SK-N-SH (cell line): ENCODE results near the gene CYB561. TPM values are rescaled to one million over a fixed set of nuclear protein-coding genes. Genes with fewer than 3 reads are reported as not detected.

Source experiments
- CTCF ChIA-PET: fragments of 300-600, 350-600 bp; formaldehyde crosslinking; extraction: SDS; loops from one replicate; lab custom pipeline; 2021; lab: Yijun Ruan, JAX
- POLR2A ChIA-PET: fragments of 350-600 bp; sonication (Branson Sonifier 250); formaldehyde crosslinking; extraction: SDS; loops from one replicate; lab custom pipeline; 2020; ENCODE audit warnings: antibody characterized with exemption, inconsistent platforms; lab: Yijun Ruan, JAX
- DNase-seq: peaks from one replicate; pipeline ENCODE4 v3.0.0; 2012
- H2AFZ ChIP-seq: fragments of 200-600 bp; sonication (generic); 2 replicates; pipeline ENCODE4 v1.8.1; 2016; ENCODE audit warnings: antibody characterized with exemption, mild to moderate bottlenecking, low read depth
- H3F3A ChIP-seq: fragments of 200-600 bp; sonication (generic); replicated peaks from 2 replicates; pipeline ENCODE3; 2016; ENCODE audit warnings: antibody characterized with exemption, mild to moderate bottlenecking; ENCODE audit not compliant: insufficient read depth
- H3K27ac ChIP-seq, 2 experiments: fragments of 200-500 bp in 1 of 2; fragments of 200-600 bp in 1 of 2; sonication (Bioruptor generic) in 1 of 2; sonication (generic), shearing (Covaris generic) in 1 of 2; 2 replicates each; pipeline versions ENCODE4 v1.5.1 to v1.6.1; 2014 to 2016; ENCODE audit warnings: low read depth in 2 of 2, inconsistent platforms in 1 of 2, low read length in 1 of 2, mild to moderate bottlenecking in 1 of 2, mixed read lengths in 1 of 2
- H3K27me3 ChIP-seq: fragments of 200-600 bp; sonication (generic), shearing (Covaris generic); 2 replicates; pipeline ENCODE4 v1.6.1; 2016; ENCODE audit warnings: mixed run types; ENCODE audit not compliant: insufficient read depth
- H3K36me3 ChIP-seq, 2 experiments: fragments of 200-500 bp in 1 of 2; fragments of 200-600 bp in 1 of 2; sonication (Bioruptor generic) in 1 of 2; sonication (generic) in 1 of 2; replicated peaks in 1 of 2; 2 replicates each; pipeline versions ENCODE3 to v1.5.1; 2014 to 2016; ENCODE audit warnings: low read length in 1 of 2, mild to moderate bottlenecking in 1 of 2; ENCODE audit not compliant: insufficient read depth in 2 of 2, control insufficient read depth in 1 of 2
- H3K4me1 ChIP-seq, 2 experiments: fragments of 200-500 bp in 1 of 2; fragments of 200-600 bp in 1 of 2; sonication (Bioruptor generic) in 1 of 2; sonication (generic), shearing (Covaris generic) in 1 of 2; 2 replicates each; pipeline versions ENCODE4 v1.5.1 to v1.6.1; 2014 to 2016; ENCODE audit warnings: low read depth in 1 of 2, low read length in 1 of 2, mixed run types in 1 of 2; ENCODE audit not compliant: insufficient read depth in 2 of 2, control insufficient read depth in 1 of 2
- H3K4me2 ChIP-seq: fragments of 200-600 bp; sonication (generic), shearing (Covaris generic); 2 replicates; pipeline ENCODE4 v1.6.1; 2017; ENCODE audit warnings: mixed run types
- H3K4me3 ChIP-seq, 2 experiments: fragments of 200-500 bp in 1 of 2; fragments of 200-600 bp in 1 of 2; sonication (Bioruptor generic) in 1 of 2; sonication (generic), shearing (Covaris generic) in 1 of 2; 2 replicates each; pipeline versions ENCODE4 v1.5.1 to v1.8.1; 2014 to 2016; ENCODE audit warnings: low read depth in 2 of 2, inconsistent platforms in 1 of 2, low read length in 1 of 2, mild to moderate bottlenecking in 1 of 2, mixed read lengths in 1 of 2, moderate library complexity in 1 of 2
- H3K79me2 ChIP-seq: fragments of 200-600 bp; sonication (generic); 2 replicates; pipeline ENCODE4 v1.8.1; 2017; ENCODE audit warnings: mild to moderate bottlenecking; ENCODE audit not compliant: insufficient read depth
- H3K9ac ChIP-seq: fragments of 200-600 bp; sonication (generic); 2 replicates; pipeline ENCODE4 v1.6.1; 2017; ENCODE audit warnings: mixed run types
- H3K9me2 ChIP-seq: fragments of 200-600 bp; sonication (generic); 2 replicates; pipeline ENCODE4 v1.6.1; 2017; ENCODE audit warnings: mixed run types
- H3K9me3 ChIP-seq: fragments of 200-600 bp; sonication (generic); 2 replicates; pipeline ENCODE4 v1.6.1; 2017; ENCODE audit warnings: mixed run types, mild to moderate bottlenecking, moderate library complexity
- H4K20me1 ChIP-seq: fragments of 200-600 bp; sonication (generic); 2 replicates; pipeline ENCODE4 v1.6.1; 2017; ENCODE audit warnings: mild to moderate bottlenecking, mixed run types; ENCODE audit not compliant: insufficient read depth
- ELF1 ChIP-seq: IDR thresholded peaks from 2 replicates; pipeline ENCODE4 v1.4.0; 2012
- FOSL2 ChIP-seq: IDR thresholded peaks from 2 replicates; pipeline ENCODE4 v1.4.0; 2012; ENCODE audit warnings: low read depth, mild to moderate bottlenecking, moderate library complexity, borderline replicate concordance
- FOXM1 ChIP-seq: IDR thresholded peaks from 2 replicates; pipeline ENCODE4 v1.4.0; 2012; ENCODE audit warnings: low read depth, mild to moderate bottlenecking
- JUND ChIP-seq: IDR thresholded peaks from 2 replicates; pipeline ENCODE4 v1.4.0; 2012
- MXI1 ChIP-seq: IDR thresholded peaks from 2 replicates; pipeline ENCODE4 v1.6.1; 2012; ENCODE audit warnings: mild to moderate bottlenecking, low read depth, low read length, improper control_type of control experiment
- REST ChIP-seq: IDR thresholded peaks from 2 replicates; pipeline ENCODE4 v1.6.1; 2012; ENCODE audit warnings: mild to moderate bottlenecking, low read depth, low read length, moderate library complexity
- RFX5 ChIP-seq: IDR thresholded peaks from 2 replicates; pipeline ENCODE4 v1.6.1; 2012; ENCODE audit warnings: mild to moderate bottlenecking, improper control_type of control experiment, low read length
- RXRA ChIP-seq: IDR thresholded peaks from 2 replicates; pipeline ENCODE4 v1.4.0; 2012; ENCODE audit warnings: low read depth, mild to moderate bottlenecking, borderline replicate concordance
- YY1 ChIP-seq: IDR thresholded peaks from 2 replicates; pipeline ENCODE4 v1.4.0; 2012; ENCODE audit warnings: low read depth, mild to moderate bottlenecking
- ZBTB33 ChIP-seq: IDR thresholded peaks from 2 replicates; pipeline ENCODE4 v1.4.0; 2012; ENCODE audit warnings: low read depth, borderline replicate concordance
- WGBS: methylation state at CpG from one replicate; pipeline ENCODE4 v1.1.6; 2017; ENCODE audit warnings: low lambda C conversion rate; 5-methylcytosine and 5-hydroxymethylcytosine counted together
- polyA plus RNA-seq, 3 experiments: library from polyadenylated mRNA; depleted of rRNA; stranded (reverse); fragments of >200 nt; gene quantifications; 2 replicates each; pipeline ENCODE4 v1.2.3, GENCODE V29; 2012

Gene CYB561
- polyA plus RNA-seq, 1 of the 3 experiments (the other 2 are of a cell fraction): 28.3 TPM

- CTCF ChIA-PET: interaction anchor here (1.2 to 6.7 kb wide), 4 partner anchors 12 to 436 kb away, joined by 4 to 98 read pairs (median 33); no protein-coding TSS in a partner anchor
Observed at GRCh38 chr17:63405020-63405419, 41.1 kb downstream of the CYB561 start.

More at GRCh38 chr17:63405020-63405419, 41.1 kb downstream of the CYB561 start:
- Histone ChIP-seq H3K27me3 (no peaks in the 10 kb centered on the region), H3K9ac (no peak overlapping the region), H3K36me3 (peaks cover 69 to 73% of the 10 kb centered on the region in 2 experiments), H3K27ac (peak overlapping the region; percentile 65 to 76), H3K4me3 (no peak overlapping the region), H4K20me1 (no peaks in the 10 kb centered on the region), H3K9me3 (no peaks in the 10 kb centered on the region), H3F3A (peaks cover 47% of the 10 kb centered on the region), H3K79me2 (peaks cover under 1% of the 10 kb centered on the region; the same call in 1 of the 2 replicates), H2AFZ (no peak overlapping the region), H3K4me1 (peaks cover 22% of the 10 kb centered on the region in 2 experiments), H3K4me2 (no peak overlapping the region), H3K9me2 (no peaks in the 10 kb centered on the region)
- DNase-seq: no peak
- TF ChIP-seq ZBTB33 (no peak), JUND (no peak), FOXM1 (no peak), RFX5 (no peak), RXRA (no peak), FOSL2 (no peak), MXI1 (no peak), YY1 (no peak), REST (no peak), ELF1 (no peak)
- WGBS: 97% methylated on average over 9 of the region's 9 CpGs
- POLR2A ChIA-PET: no interaction called here
